ENCODE results near the gene ABI3. TPM values are rescaled to one million over a fixed set of nuclear protein-coding genes. Genes with fewer than 3 reads are reported as not detected.

Gene ABI3
- total RNA-seq, 1 experiment from 2014 or later = not detected

GRCh38 chr17:49180303-49180702, 30.2 kb upstream of the ABI3 start:
- H2AFZ ChIP-seq = no peak overlapping the region
- no peaks in the 10 kb centered on the region for H3K4me1 ChIP-seq (replicated peaks; ENCODE audit: insufficient read depth)
- H3K4me2 ChIP-seq = no peak overlapping the region
- H3K27ac ChIP-seq = no peak overlapping the region
- intact Hi-C loops (cut with micrococcal nuclease; ENCODE audit: unreplicated experiment) = loop anchor here (1.0 kb wide), 1 partner anchor 47 kb away; no protein-coding TSS in a partner anchor
- H3F3A ChIP-seq (ENCODE audit: insufficient read depth, low read depth) = no peaks in the 10 kb centered on the region
- no peak overlapping the region for H3K4me3 ChIP-seq
- peaks cover 16% of the 10 kb centered on the region; the same call in 1 of the 2 replicates for H3K27me3 ChIP-seq (ENCODE audit: insufficient read depth, low read depth)
- no peaks in the 10 kb centered on the region for H3K36me3 ChIP-seq (ENCODE audit: low read depth)
- ChIA-PET POLR2A (ENCODE audit: unreplicated experiment) (interaction anchor here (0.7 kb wide), 1 partner anchor 19 kb away, joined by 3 read pairs; no protein-coding TSS in a partner anchor), CTCF (interaction anchor here (0.5 to 0.7 kb wide), 4 partner anchors 56 to 236 kb away, joined by 3 to 11 read pairs (median 4); partner anchors contain the start of gene SNF8)
- no peaks in the 10 kb centered on the region for H3K79me2 ChIP-seq (ENCODE audit: low read depth)
- BruUV-seq (replicated peaks) = no TSS peak
- peak; percentile 87 for TF ChIP-seq CTCF (conservative IDR thresholded peaks at IDR 0.05)
- TF ChIP-seq EZH2 (IDR thresholded peaks at IDR 0.05; ENCODE audit: low read depth) = no peak
- H3K9me3 ChIP-seq (ENCODE audit: insufficient read depth, low read depth) = peaks cover 17% of the 10 kb centered on the region
- no peaks in the 10 kb centered on the region for H3K9me2 ChIP-seq (ENCODE audit: insufficient read depth)
- no peaks in the 10 kb centered on the region for H4K20me1 ChIP-seq (ENCODE audit: insufficient read depth)
- peak in 1 of 2 experiments; percentile 62 for DNase-seq

GRCh38 chr17:49180998-49181635, 29.4 kb upstream of the ABI3 start:
- Histone ChIP-seq H3K27ac (no peak overlapping the region), H3K4me1 (replicated peaks; ENCODE audit: insufficient read depth) (no peaks in the 10 kb centered on the region), H3K9me3 (ENCODE audit: insufficient read depth, low read depth) (peaks cover 20% of the 10 kb centered on the region), H3K27me3 (ENCODE audit: insufficient read depth, low read depth) (peaks cover 8% of the 10 kb centered on the region; the same call in 1 of the 2 replicates), H3F3A (ENCODE audit: insufficient read depth, low read depth) (no peaks in the 10 kb centered on the region), H3K36me3 (ENCODE audit: low read depth) (no peaks in the 10 kb centered on the region), H2AFZ (no peak overlapping the region), H3K79me2 (ENCODE audit: low read depth) (no peaks in the 10 kb centered on the region), H3K4me3 (no peak overlapping the region), H3K4me2 (no peak overlapping the region), H3K9me2 (ENCODE audit: insufficient read depth) (no peaks in the 10 kb centered on the region), H4K20me1 (ENCODE audit: insufficient read depth) (no peaks in the 10 kb centered on the region)
- CTCF ChIA-PET = interaction anchor here (0.6 to 0.7 kb wide), 3 partner anchors 17 to 107 kb away, joined by 3 to 11 read pairs (median 3); no protein-coding TSS in a partner anchor
- no peak for DNase-seq
- no TSS peak for BruUV-seq (replicated peaks)
- POLR2A ChIA-PET (ENCODE audit: unreplicated experiment) = interaction anchor here (0.7 kb wide), 1 partner anchor 20 kb away, joined by 3 read pairs; no protein-coding TSS in a partner anchor
- intact Hi-C loops (cut with micrococcal nuclease; ENCODE audit: unreplicated experiment) = loop anchor here (1.0 kb wide), 1 partner anchor 46 kb away; no protein-coding TSS in a partner anchor
- no peak for TF ChIP-seq EZH2 (IDR thresholded peaks at IDR 0.05; ENCODE audit: low read depth)
- no peak for TF ChIP-seq CTCF (conservative IDR thresholded peaks at IDR 0.05)

- H3K9me2 ChIP-seq (ENCODE audit: insufficient read depth) = no peaks in the 10 kb centered on the region
- TF ChIP-seq CTCF (conservative IDR thresholded peaks at IDR 0.05) (no peak), EZH2 (IDR thresholded peaks at IDR 0.05; ENCODE audit: low read depth) (no peak)
- no peak overlapping the region for H2AFZ ChIP-seq
- ChIA-PET POLR2A (ENCODE audit: unreplicated experiment) (no interaction called here), CTCF (no interaction called here)
- H4K20me1 ChIP-seq (ENCODE audit: insufficient read depth) = no peaks in the 10 kb centered on the region
- H3K27me3 ChIP-seq (ENCODE audit: insufficient read depth, low read depth) = no peaks in the 10 kb centered on the region
- H3F3A ChIP-seq (ENCODE audit: insufficient read depth, low read depth) = no peaks in the 10 kb centered on the region
- H3K36me3 ChIP-seq (ENCODE audit: low read depth) = no peaks in the 10 kb centered on the region
- H3K27ac ChIP-seq = no peak overlapping the region
- H3K4me1 ChIP-seq (replicated peaks; ENCODE audit: insufficient read depth) = no peaks in the 10 kb centered on the region
- no peak overlapping the region for H3K4me2 ChIP-seq
- H3K79me2 ChIP-seq (ENCODE audit: low read depth) = no peaks in the 10 kb centered on the region
- peaks cover 10% of the 10 kb centered on the region; the same call in 1 of the 2 replicates for H3K9me3 ChIP-seq (ENCODE audit: insufficient read depth, low read depth)
- DNase-seq = no peak
- intact Hi-C loops (cut with micrococcal nuclease; ENCODE audit: unreplicated experiment) = no loop called here
- BruUV-seq (replicated peaks) = no TSS peak
- H3K4me3 ChIP-seq = no peak overlapping the region
Observed at GRCh38 chr17:49183341-49183740, 27.2 kb upstream of the ABI3 start.

Data from PC-9 (cell line).